Stimulated activated CD8-positive, alpha-beta memory T cell treated with anti-CD3 and anti-CD28 coated beads, Interleukin-4, amount 100 ng/mL, for 4 hours (primary cell): ENCODE results near the gene IQCM.
"Not testable (repeated sequence)": the region's sequence is repeated elsewhere in the genome, so short reads cannot be mapped to it uniquely, and the experiment has no call there.

ENCODE experiments used
- DNase-seq, 2 donors: peaks; one replicate each; pipeline ENCODE4 v3.0.0-alpha.2; 2020; ENCODE audit warnings: low read depth in 2 of 2, low spot score in 1 of 2

Gene IQCM

GRCh38 chr4:149595500-149595899 is 220.1 kb downstream of the IQCM start:
- DNase-seq = no peak

- DNase-seq = no peak
Measured at GRCh38 chr4:149589826-149590225, 225.8 kb downstream of the IQCM start.

GRCh38 chr4:149584722-149585121 is 230.9 kb downstream of the IQCM start:
- no peak for DNase-seq

DNA sequence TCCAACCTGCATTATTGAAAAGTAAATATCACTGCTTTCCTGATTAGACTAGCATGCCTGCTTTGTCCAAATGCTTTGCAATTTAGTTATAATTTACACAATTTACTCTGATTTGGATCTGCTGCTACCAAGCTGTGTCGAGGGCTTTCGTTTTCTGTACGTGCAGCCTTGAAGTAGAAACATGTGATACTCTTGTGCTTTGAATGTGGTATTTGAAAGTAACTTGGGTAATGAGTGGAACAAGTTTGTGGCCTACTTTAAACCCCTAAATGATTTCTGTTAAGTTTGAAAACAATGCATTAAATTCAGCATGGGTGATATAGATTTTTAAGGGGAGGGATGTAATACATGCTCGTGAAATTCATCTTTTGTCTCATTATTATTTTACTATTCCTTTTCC is 240.7 kb downstream of the IQCM start:
- no peak for DNase-seq

DNA sequence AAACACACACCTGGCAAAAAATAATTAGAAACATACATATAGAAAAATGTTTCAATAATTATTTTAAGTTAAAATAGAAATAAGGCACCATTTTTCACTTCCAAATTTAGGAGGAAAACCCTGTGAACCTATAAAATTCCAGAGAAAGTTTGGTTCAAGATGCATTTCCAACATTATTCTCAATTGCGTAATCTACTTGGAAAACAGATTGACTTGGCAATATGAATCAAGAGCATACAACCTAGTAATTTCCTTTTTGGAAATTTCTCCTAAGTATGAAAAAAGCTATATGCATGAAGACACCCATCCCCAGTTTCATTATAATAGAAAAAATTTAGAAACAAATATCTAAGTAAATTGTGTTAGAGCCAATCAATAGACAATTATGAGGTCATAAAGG is 242.9 kb downstream of the IQCM start:
- no peak for DNase-seq

GRCh38 chr4:149555799-149556198 is 259.8 kb downstream of the IQCM start:
- DNase-seq = no peak

- DNase-seq = no peak
Measured at GRCh38 chr4:149555146-149555545, 260.5 kb downstream of the IQCM start.

- DNase-seq = no peak
Measured at GRCh38 chr4:149553959-149554520, 261.6 kb downstream of the IQCM start.

- no peak for DNase-seq
Measured at GRCh38 chr4:149552601-149553000, 263.0 kb downstream of the IQCM start.

DNA sequence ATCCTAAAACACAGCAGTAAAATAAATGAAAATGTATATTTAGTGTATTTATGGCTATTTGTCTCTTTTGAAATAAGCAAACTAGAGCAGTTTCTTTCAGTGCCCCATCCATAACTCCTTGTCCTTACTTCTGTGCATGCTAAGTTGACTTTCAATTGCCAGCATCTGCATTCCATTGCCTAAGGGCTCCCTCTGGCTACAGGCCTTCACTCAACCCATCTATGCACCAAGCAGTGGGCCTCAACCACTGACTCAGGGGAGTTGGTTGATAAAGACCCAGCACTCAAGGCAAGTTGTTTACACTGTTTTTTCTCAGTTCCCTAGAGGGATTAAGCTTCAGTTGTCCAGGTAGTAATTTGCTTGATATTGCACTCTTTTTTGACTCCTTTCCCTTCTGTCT is 265.7 kb downstream of the IQCM start:
- DNase-seq = no peak

DNA sequence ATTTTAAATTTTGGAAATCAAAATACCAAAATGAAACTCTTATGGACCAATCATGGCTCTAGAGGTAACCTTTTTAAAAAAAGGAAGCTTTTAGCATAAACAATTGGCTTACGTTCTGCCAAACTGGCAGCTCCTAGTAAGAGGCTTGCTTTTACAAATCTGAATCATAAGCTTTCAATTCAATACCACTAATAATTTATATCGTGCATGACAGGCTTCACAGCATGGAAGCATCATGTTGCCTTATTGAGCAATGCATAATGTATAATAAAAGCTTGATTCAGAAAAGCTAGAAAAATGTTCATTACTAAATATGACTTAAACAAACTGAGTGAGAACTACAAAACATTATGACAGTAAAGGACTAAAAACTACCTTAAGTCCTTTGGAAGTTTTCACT is 280.9 kb downstream of the IQCM start:
- DNase-seq = no peak

GRCh38 chr4:149531861-149532260 is 283.8 kb downstream of the IQCM start:
- DNase-seq = no peak

DNA sequence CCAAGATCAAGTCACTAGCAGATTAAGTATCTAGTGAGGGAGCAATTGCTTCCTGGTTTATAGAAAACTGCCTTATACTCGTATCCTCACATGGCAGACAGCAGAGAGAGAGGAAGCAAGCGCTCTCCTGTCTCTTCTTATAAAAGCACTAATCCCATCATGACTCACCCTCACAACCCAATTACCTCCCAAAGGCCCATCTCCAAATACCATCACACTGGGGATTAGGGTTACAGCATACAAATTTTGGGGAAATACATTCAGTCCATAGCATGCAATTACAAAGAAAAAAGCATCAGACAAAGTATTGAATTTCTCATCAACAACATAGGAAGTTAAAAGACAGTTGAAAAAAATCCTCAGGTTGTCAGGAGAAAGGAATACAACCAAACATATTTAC is 292.6 kb downstream of the IQCM start:
- DNase-seq = no peak

GRCh38 chr4:149521611-149522425 is 293.8 kb downstream of the IQCM start:
- DNase-seq = no peak

DNA sequence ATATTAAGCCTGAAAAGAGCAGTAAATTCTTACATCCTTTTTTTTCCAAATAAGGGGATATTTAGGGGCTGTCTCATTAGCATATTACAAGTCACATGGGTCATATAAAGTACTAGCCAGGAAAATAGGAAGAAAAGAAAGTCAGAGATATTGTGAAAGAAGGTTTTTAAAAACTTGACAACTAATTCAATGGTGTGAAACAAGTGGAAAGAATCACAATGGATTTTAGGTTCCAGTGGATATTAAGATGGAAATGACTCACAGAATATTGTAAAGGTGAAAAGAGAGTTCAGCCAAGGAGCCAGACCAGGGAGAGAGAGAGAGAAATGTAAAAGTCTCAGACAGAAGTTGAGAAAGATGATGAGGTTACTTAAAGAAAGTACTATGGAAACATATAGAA is 297.2 kb downstream of the IQCM start:
- no peak for DNase-seq

- DNase-seq = no peak
Measured at GRCh38 chr4:149513081-149513480, 302.6 kb downstream of the IQCM start.

- no peak for DNase-seq
Measured at GRCh38 chr4:149512501-149512900, 303.1 kb downstream of the IQCM start.

- DNase-seq = no peak
Measured at GRCh38 chr4:149511558-149512298, 303.9 kb downstream of the IQCM start.

DNA sequence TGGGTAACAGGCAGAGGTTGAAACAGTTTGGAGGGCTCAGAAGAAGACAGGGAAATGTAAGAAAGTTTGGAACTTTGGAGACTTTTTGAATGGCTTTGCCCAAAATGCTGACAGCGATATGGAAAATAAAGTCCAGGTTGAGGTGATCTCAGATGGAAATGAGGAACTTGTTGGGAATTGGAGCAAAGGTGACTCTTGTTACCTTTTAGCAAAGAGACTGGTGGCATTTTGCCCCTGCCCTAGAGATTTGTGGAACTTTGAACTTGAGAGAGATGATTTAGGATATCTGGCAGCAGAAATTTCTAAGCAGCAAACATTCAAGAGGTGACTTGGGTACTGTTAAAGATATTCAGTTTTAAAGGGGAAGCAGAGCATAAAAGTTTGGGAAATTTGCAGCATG is 308.3 kb downstream of the IQCM start:
- not testable (repeated sequence) for DNase-seq

GRCh38 chr4:149500806-149501205 is 314.8 kb downstream of the IQCM start:
- DNase-seq = no peak

GRCh38 chr4:149499726-149500125 is 315.9 kb downstream of the IQCM start:
- no peak for DNase-seq

- no peak for DNase-seq
Measured at GRCh38 chr4:149498246-149498645, 317.4 kb downstream of the IQCM start.
